ENCODE results near the gene RPSA. TPM values are rescaled to one million over a fixed set of nuclear protein-coding genes. Genes with fewer than 3 reads are reported as not detected.
"Not testable (repeated sequence)": the region's sequence is repeated elsewhere in the genome, so short reads cannot be mapped to it uniquely, and the experiment has no call there.

Gene RPSA
- total RNA-seq, 1 donor from 2014 or later: 716 TPM

GRCh38 chr3:39412668-39413260 lies 6.2 kb downstream of the RPSA start:
- H3K4me1 Mint-ChIP-seq (ENCODE audit: low read depth, unreplicated experiment): peaks cover 8% of the 10 kb centered on the region
- H3K9me3 Mint-ChIP-seq (ENCODE audit: unreplicated experiment): peaks cover 3% of the 10 kb centered on the region
- H3K27ac Mint-ChIP-seq (ENCODE audit: unreplicated experiment): no peak overlapping the region
- DNase-seq: no peak
- H3K27me3 Mint-ChIP-seq (ENCODE audit: unreplicated experiment): no peaks in the 10 kb centered on the region
- no peak overlapping the region for H3K4me3 Mint-ChIP-seq (ENCODE audit: unreplicated experiment)
- TF ChIP-seq CTCF (IDR thresholded peaks at IDR 0.05; ENCODE audit: partially characterized antibody, unreplicated experiment): no peak
- no peaks in the 10 kb centered on the region for H3K36me3 Mint-ChIP-seq (ENCODE audit: unreplicated experiment)

GRCh38 chr3:39413691-39414420 lies 7.3 kb downstream of the RPSA start:
- peaks cover 5% of the 10 kb centered on the region for H3K9me3 Mint-ChIP-seq (ENCODE audit: unreplicated experiment)
- H3K4me3 Mint-ChIP-seq (ENCODE audit: unreplicated experiment): no peak overlapping the region
- H3K27me3 Mint-ChIP-seq (ENCODE audit: unreplicated experiment): no peaks in the 10 kb centered on the region
- H3K27ac Mint-ChIP-seq (ENCODE audit: unreplicated experiment): no peak overlapping the region
- H3K4me1 Mint-ChIP-seq (ENCODE audit: low read depth, unreplicated experiment): peaks cover 10% of the 10 kb centered on the region
- TF ChIP-seq CTCF (IDR thresholded peaks at IDR 0.05; ENCODE audit: partially characterized antibody, unreplicated experiment): no peak
- DNase-seq: no peak
- no peaks in the 10 kb centered on the region for H3K36me3 Mint-ChIP-seq (ENCODE audit: unreplicated experiment)

GRCh38 chr3:39414421-39414907 lies 7.9 kb downstream of the RPSA start:
- no peaks in the 10 kb centered on the region for H3K36me3 Mint-ChIP-seq (ENCODE audit: unreplicated experiment)
- peaks cover 10% of the 10 kb centered on the region for H3K4me1 Mint-ChIP-seq (ENCODE audit: low read depth, unreplicated experiment)
- TF ChIP-seq CTCF (IDR thresholded peaks at IDR 0.05; ENCODE audit: partially characterized antibody, unreplicated experiment): no peak
- DNase-seq: no peak
- no peaks in the 10 kb centered on the region for H3K27me3 Mint-ChIP-seq (ENCODE audit: unreplicated experiment)
- H3K9me3 Mint-ChIP-seq (ENCODE audit: unreplicated experiment): peaks cover 5% of the 10 kb centered on the region
- no peak overlapping the region for H3K27ac Mint-ChIP-seq (ENCODE audit: unreplicated experiment)
- H3K4me3 Mint-ChIP-seq (ENCODE audit: unreplicated experiment): no peak overlapping the region

- H3K4me3 Mint-ChIP-seq (ENCODE audit: unreplicated experiment); H3K27ac Mint-ChIP-seq (ENCODE audit: unreplicated experiment); H3K9me3 Mint-ChIP-seq (ENCODE audit: unreplicated experiment); H3K4me1 Mint-ChIP-seq (ENCODE audit: low read depth, unreplicated experiment); H3K27me3 Mint-ChIP-seq (ENCODE audit: unreplicated experiment); DNase-seq; H3K36me3 Mint-ChIP-seq (ENCODE audit: unreplicated experiment): not testable (repeated sequence)
These were observed 8.8 kb downstream of the RPSA start for GRCh38 chr3:39415302-39415701.

- no peak overlapping the region for H3K4me3 Mint-ChIP-seq (ENCODE audit: unreplicated experiment)
- peaks cover 8% of the 10 kb centered on the region for H3K4me1 Mint-ChIP-seq (ENCODE audit: low read depth, unreplicated experiment)
- DNase-seq: no peak
- TF ChIP-seq CTCF (IDR thresholded peaks at IDR 0.05; ENCODE audit: partially characterized antibody, unreplicated experiment): no peak
- H3K36me3 Mint-ChIP-seq (ENCODE audit: unreplicated experiment): peaks cover 2% of the 10 kb centered on the region
- H3K9me3 Mint-ChIP-seq (ENCODE audit: unreplicated experiment): peaks cover 5% of the 10 kb centered on the region
- H3K27me3 Mint-ChIP-seq (ENCODE audit: unreplicated experiment): no peaks in the 10 kb centered on the region
- no peak overlapping the region for H3K27ac Mint-ChIP-seq (ENCODE audit: unreplicated experiment)
These were observed 9.5 kb downstream of the RPSA start for GRCh38 chr3:39415983-39416382.

GRCh38 chr3:39416998-39417397 lies 10.5 kb downstream of the RPSA start:
- not testable (repeated sequence) for H3K27me3 Mint-ChIP-seq (ENCODE audit: unreplicated experiment); H3K27ac Mint-ChIP-seq (ENCODE audit: unreplicated experiment); H3K4me1 Mint-ChIP-seq (ENCODE audit: low read depth, unreplicated experiment); DNase-seq; H3K4me3 Mint-ChIP-seq (ENCODE audit: unreplicated experiment); H3K9me3 Mint-ChIP-seq (ENCODE audit: unreplicated experiment); H3K36me3 Mint-ChIP-seq (ENCODE audit: unreplicated experiment)

- H3K36me3 Mint-ChIP-seq (ENCODE audit: unreplicated experiment); DNase-seq; H3K4me3 Mint-ChIP-seq (ENCODE audit: unreplicated experiment); H3K4me1 Mint-ChIP-seq (ENCODE audit: low read depth, unreplicated experiment); H3K9me3 Mint-ChIP-seq (ENCODE audit: unreplicated experiment); H3K27me3 Mint-ChIP-seq (ENCODE audit: unreplicated experiment); H3K27ac Mint-ChIP-seq (ENCODE audit: unreplicated experiment): not testable (repeated sequence)
These were observed 12.2 kb downstream of the RPSA start for GRCh38 chr3:39418556-39419225.
